GM18511 (cell line): ENCODE results near the gene ZDHHC14.

Experiments
- ATAC-seq: cut with Tn5 transposase; IDR thresholded peaks from one replicate; pipeline ENCODE4 v1.9.1; 2021; ENCODE audit warnings: mild to moderate bottlenecking, moderate library complexity; ENCODE audit not compliant: unreplicated experiment

ZDHHC14 gene

DNA sequence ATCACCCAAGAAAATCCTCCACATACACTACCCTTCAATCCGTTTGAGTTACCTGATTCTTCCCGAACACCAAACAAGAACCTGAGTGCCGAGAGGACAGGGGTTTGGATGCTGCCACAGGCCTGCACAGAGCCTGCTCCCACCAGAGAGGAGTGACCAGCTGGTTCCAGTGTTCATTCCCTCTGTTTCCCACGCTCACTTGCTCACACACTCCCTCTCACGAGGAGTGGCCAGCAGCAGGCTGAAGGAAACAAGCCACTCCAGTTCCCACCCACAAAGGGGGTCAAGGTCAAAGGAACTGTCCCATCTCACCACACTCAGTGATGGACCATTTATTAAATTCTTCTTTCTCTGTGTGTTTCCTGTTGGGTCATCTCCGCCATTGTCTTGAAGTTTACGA lies 344.8 kb downstream of the ZDHHC14 start:
- no peak for ATAC-seq

DNA sequence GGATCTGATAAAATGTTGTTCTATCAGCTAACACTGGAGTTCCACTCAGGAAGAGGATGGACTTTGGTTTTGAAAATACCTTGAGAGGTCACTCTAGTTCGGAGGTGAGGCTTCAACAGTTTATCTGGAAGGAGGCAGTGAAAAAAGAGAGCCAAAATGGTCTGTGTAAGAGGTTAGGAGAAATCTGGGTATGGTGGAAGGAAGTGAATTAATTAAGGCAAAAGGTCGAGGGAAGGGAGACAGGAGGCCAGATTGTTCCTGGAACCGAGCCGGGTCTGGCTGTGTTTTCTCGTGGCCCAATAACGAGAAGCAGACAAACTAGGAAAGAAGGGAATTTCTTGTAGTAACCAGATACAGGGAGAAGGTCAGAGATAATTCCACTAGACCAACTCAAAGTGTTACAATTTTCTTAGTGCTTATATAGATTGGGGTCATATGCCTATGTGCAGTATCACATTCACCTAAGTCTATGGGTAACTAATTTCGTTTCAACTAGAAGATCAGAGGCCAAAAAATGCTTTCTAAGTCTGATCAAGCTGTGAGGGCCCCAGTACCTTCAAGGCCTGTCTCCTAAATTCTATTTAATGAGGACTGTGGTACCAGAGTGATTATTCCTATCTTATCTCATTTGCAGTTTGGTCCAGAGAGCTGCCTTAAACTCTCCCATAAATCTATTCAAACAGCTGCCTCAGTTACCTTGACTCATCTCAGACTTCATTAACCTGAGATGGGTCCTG lies 346.1 kb downstream of the ZDHHC14 start:
- no peak for ATAC-seq
